ENCODE data around the gene BAHCC1.

Gene BAHCC1

GRCh38 chr17:81419886-81420768 lies 24.9 kb downstream of the BAHCC1 start:
- Histone ChIP-seq H3K18ac (ENCODE audit: low read length) (peak overlapping the region; percentile 89), H3K14ac (ENCODE audit: low read length) (peak overlapping the region; percentile 82), H2AK5ac (ENCODE audit: low read depth, low read length) (peak overlapping the region; percentile 30), H2BK120ac (ENCODE audit: low read depth, low read length) (peak overlapping the region; percentile 72), H3K27ac (replicated peaks; ENCODE audit: low read length) (no peak overlapping the region), H3K4me3 (ENCODE audit: low read length in 2 of 2) (peak overlapping the region in 1 of 2 donors; percentile 22), H3K4ac (ENCODE audit: low read length) (peak overlapping the region; percentile 53), H3K9me3 (replicated peaks in 1 of 2; ENCODE audit: control insufficient read depth in 2 of 2, insufficient read depth in 1 of 2, low read depth in 1 of 2, low read length in 2 of 2) (peaks cover 0 to 3% of the 10 kb centered on the region in 2 donors), H4K91ac (ENCODE audit: low read depth, low read length, poor library complexity) (no peak overlapping the region), H3K4me1 (ENCODE audit: control insufficient read depth in 2 of 2, insufficient read depth in 1 of 2, low read depth in 1 of 2, low read length in 2 of 2) (peaks cover 27 to 28% of the 10 kb centered on the region in 2 donors), H2BK15ac (ENCODE audit: low read length) (peak overlapping the region; percentile 81), H3K4me2 (ENCODE audit: insufficient read depth, low read length, poor library complexity, severe bottlenecking) (no peak overlapping the region), H2BK5ac (ENCODE audit: low read length) (peak overlapping the region; percentile 39), H3K79me1 (ENCODE audit: low read depth, low read length) (peaks cover 31% of the 10 kb centered on the region), H2BK12ac (ENCODE audit: low read length) (peak overlapping the region; percentile 10), H3K36me3 (replicated peaks in 1 of 2; ENCODE audit: control insufficient read depth in 2 of 2, insufficient read depth in 2 of 2, low read length in 2 of 2) (peaks cover 3 to 5% of the 10 kb centered on the region in 2 donors), H2AFZ (ENCODE audit: low read length) (no peak overlapping the region), H3K23ac (ENCODE audit: low read depth, low read length, poor library complexity) (peak overlapping the region; percentile 80), H3K9ac (ENCODE audit: low read depth, low read length, poor library complexity) (no peak overlapping the region), H4K8ac (ENCODE audit: low read depth, low read length) (no peak overlapping the region), H3K27me3 (ENCODE audit: control insufficient read depth in 3 of 3, insufficient read depth in 3 of 3, low read depth in 1 of 3, low read length in 3 of 3) (peaks cover 0 to 2% (median 0%) of the 10 kb centered on the region in 3 experiments)
- no peak for DNase-seq (ENCODE audit: low spot score)
- no CpG with 5 or more reads among the region's 28 CpGs for WGBS, 2 donors (ENCODE audit: extremely low coverage in 2 of 2, insufficient read length in 2 of 2, insufficient replicate concordance in 1 of 2)

DNA sequence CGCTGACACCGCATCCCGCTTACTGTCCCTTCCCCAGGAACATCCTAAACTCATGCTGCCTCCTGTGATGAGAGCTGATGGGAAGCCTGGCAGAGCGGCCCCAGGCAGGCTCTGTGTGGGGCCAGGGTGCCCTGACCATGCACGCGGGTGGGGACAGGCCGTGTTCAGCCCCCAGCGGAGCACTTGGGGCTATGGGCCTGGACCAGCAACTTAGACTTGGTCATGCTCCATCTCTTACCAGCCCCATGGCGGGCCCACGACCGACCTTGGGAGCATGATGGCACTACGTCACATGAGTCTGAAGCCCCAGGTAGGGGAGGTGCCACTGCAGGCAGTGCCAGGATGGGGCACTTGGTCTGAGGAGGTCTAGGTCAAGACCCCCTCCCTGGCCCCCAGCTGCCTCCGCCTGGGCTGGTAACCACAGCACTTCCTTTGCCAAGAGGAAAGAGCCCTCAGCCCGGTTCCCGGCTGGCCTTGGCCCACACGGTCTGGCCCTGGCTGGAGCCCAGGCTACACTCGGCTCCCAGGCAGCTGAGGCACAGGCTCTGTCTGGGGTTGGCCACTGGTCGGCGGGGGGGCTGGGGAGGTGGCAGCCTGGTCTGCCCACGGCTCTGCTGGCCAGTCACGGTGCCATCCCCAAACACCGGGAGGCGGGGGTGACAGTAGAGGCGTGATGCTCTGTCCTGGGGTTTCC lies 25.7 kb downstream of the BAHCC1 start:
- Histone ChIP-seq H3K4ac (ENCODE audit: low read length) (no peak overlapping the region), H3K14ac (ENCODE audit: low read length) (no peak overlapping the region), H2AFZ (ENCODE audit: low read length) (no peak overlapping the region), H3K9ac (ENCODE audit: low read depth, low read length, poor library complexity) (no peak overlapping the region), H3K9me3 (replicated peaks in 1 of 2; ENCODE audit: control insufficient read depth in 2 of 2, insufficient read depth in 1 of 2, low read depth in 1 of 2, low read length in 2 of 2) (peaks cover 0 to 6% of the 10 kb centered on the region in 2 donors), H4K8ac (ENCODE audit: low read depth, low read length) (no peak overlapping the region), H2BK5ac (ENCODE audit: low read length) (no peak overlapping the region), H2BK12ac (ENCODE audit: low read length) (no peak overlapping the region), H3K23ac (ENCODE audit: low read depth, low read length, poor library complexity) (no peak overlapping the region), H3K4me3 (ENCODE audit: low read length in 2 of 2) (peak overlapping the region in 1 of 2 donors; percentile 22), H2BK120ac (ENCODE audit: low read depth, low read length) (peak overlapping the region; percentile 72), H2BK15ac (ENCODE audit: low read length) (no peak overlapping the region), H3K4me2 (ENCODE audit: insufficient read depth, low read length, poor library complexity, severe bottlenecking) (no peak overlapping the region), H2AK5ac (ENCODE audit: low read depth, low read length) (peak overlapping the region; percentile 84), H4K91ac (ENCODE audit: low read depth, low read length, poor library complexity) (no peak overlapping the region), H3K27ac (replicated peaks; ENCODE audit: low read length) (no peak overlapping the region), H3K36me3 (replicated peaks in 1 of 2; ENCODE audit: control insufficient read depth in 2 of 2, insufficient read depth in 2 of 2, low read length in 2 of 2) (peaks cover 3 to 5% of the 10 kb centered on the region in 2 donors), H3K27me3 (ENCODE audit: control insufficient read depth in 3 of 3, insufficient read depth in 3 of 3, low read depth in 1 of 3, low read length in 3 of 3) (peaks cover 0 to under 1% (median 0%) of the 10 kb centered on the region in 3 experiments), H3K79me1 (ENCODE audit: low read depth, low read length) (peaks cover 32% of the 10 kb centered on the region), H3K18ac (ENCODE audit: low read length) (peak overlapping the region; percentile 52), H3K4me1 (ENCODE audit: control insufficient read depth in 2 of 2, insufficient read depth in 1 of 2, low read depth in 1 of 2, low read length in 2 of 2) (peaks cover 27 to 28% of the 10 kb centered on the region in 2 donors)
- no peak for DNase-seq (ENCODE audit: low spot score)
- no CpG with 5 or more reads among the region's 24 CpGs for WGBS, 2 donors (ENCODE audit: extremely low coverage in 2 of 2, insufficient read length in 2 of 2, insufficient replicate concordance in 1 of 2)

GRCh38 chr17:81422776-81423697 lies 27.8 kb downstream of the BAHCC1 start:
- H3K9ac ChIP-seq (ENCODE audit: low read depth, low read length, poor library complexity) = peak overlapping the region; percentile 81
- peak overlapping the region; percentile 92 for H2BK15ac ChIP-seq (ENCODE audit: low read length)
- H3K4me1 ChIP-seq (ENCODE audit: control insufficient read depth in 2 of 2, insufficient read depth in 1 of 2, low read depth in 1 of 2, low read length in 2 of 2) = peaks cover 28% of the 10 kb centered on the region in 2 donors
- WGBS, 2 donors (ENCODE audit: extremely low coverage in 2 of 2, insufficient read length in 2 of 2, insufficient replicate concordance in 1 of 2) = no CpG with 5 or more reads among the region's 34 CpGs
- peak overlapping the region; percentile 97 for H3K18ac ChIP-seq (ENCODE audit: low read length)
- H3K9me3 ChIP-seq (replicated peaks in 1 of 2; ENCODE audit: control insufficient read depth in 2 of 2, insufficient read depth in 1 of 2, low read depth in 1 of 2, low read length in 2 of 2) = peaks cover 0 to 6% of the 10 kb centered on the region in 2 donors
- H3K14ac ChIP-seq (ENCODE audit: low read length) = peak overlapping the region; percentile 98
- H3K4me2 ChIP-seq (ENCODE audit: insufficient read depth, low read length, poor library complexity, severe bottlenecking) = peak overlapping the region; percentile 37
- peaks cover 30% of the 10 kb centered on the region for H3K79me1 ChIP-seq (ENCODE audit: low read depth, low read length)
- H2BK120ac ChIP-seq (ENCODE audit: low read depth, low read length) = peak overlapping the region; percentile 61
- peak overlapping the region; percentile 43 for H3K27ac ChIP-seq (replicated peaks; ENCODE audit: low read length)
- H3K27me3 ChIP-seq (ENCODE audit: control insufficient read depth in 3 of 3, insufficient read depth in 3 of 3, low read depth in 1 of 3, low read length in 3 of 3) = no peaks in the 10 kb centered on the region
- H3K23ac ChIP-seq (ENCODE audit: low read depth, low read length, poor library complexity) = peak overlapping the region; percentile 92
- H2AFZ ChIP-seq (ENCODE audit: low read length) = peak overlapping the region; percentile 58
- H4K91ac ChIP-seq (ENCODE audit: low read depth, low read length, poor library complexity) = peak overlapping the region; percentile 85
- H3K36me3 ChIP-seq (replicated peaks in 1 of 2; ENCODE audit: control insufficient read depth in 2 of 2, insufficient read depth in 2 of 2, low read length in 2 of 2) = peaks cover 2 to 10% of the 10 kb centered on the region in 2 donors
- H2BK12ac ChIP-seq (ENCODE audit: low read length) = peak overlapping the region; percentile 94
- peak overlapping the region; percentile 74 for H4K8ac ChIP-seq (ENCODE audit: low read depth, low read length)
- no peak overlapping the region for H3K4ac ChIP-seq (ENCODE audit: low read length)
- peak overlapping the region; percentile 88 for H2BK5ac ChIP-seq (ENCODE audit: low read length)
- peak overlapping the region; percentile 98 for H2AK5ac ChIP-seq (ENCODE audit: low read depth, low read length)
- no peak for DNase-seq (ENCODE audit: low spot score)
- H3K4me3 ChIP-seq (ENCODE audit: low read length in 2 of 2) = no peak overlapping the region

Data from neuronal stem cell (in vitro differentiated cells).